HCT116 (cell line): ENCODE results near the gene KRAS. TPM values are rescaled to one million over a fixed set of nuclear protein-coding genes. Genes with fewer than 3 reads are reported as not detected.

Experiments used
- ATAC-seq: fragments of 200-7000 bp; cut with Tn5 transposase; 2 replicates; pipeline ENCODE4 v1.9.1; 2020; ENCODE audit warnings: mild to moderate bottlenecking, moderate library complexity
- BruUV-seq: library from RNA; stranded (reverse); fragments of 400-500 nt; replicated peaks from 2 replicates; lab custom pipeline; 2021; lab: Mats Ljungman, UMichigan
- CTCF ChIA-PET: fragments of 300-600 bp; sonication (Branson Sonifier 250); formaldehyde crosslinking; loops from one replicate; lab custom pipeline; 2021; ENCODE audit warnings: antibody characterized with exemption; lab: Charles Lee
- POLR2A ChIA-PET: fragments of 300-600, 350-600 bp; sonication (Branson Sonifier 250); formaldehyde crosslinking; loops from one replicate; lab custom pipeline; 2021; ENCODE audit warnings: antibody characterized with exemption; lab: Charles Lee
- RAD21 ChIA-PET, 2 experiments: fragments of 300-600 bp; sonication (Branson Sonifier 250); formaldehyde crosslinking; loops; one replicate each; lab custom pipeline; 2023; ENCODE audit warnings: low total read pairs in 2 of 2; ENCODE audit not compliant: uncharacterized antibody in 2 of 2, unreplicated experiment in 2 of 2, low non-redundant PET in 1 of 2; lab: Charles Lee
- DNase-seq: peaks from one replicate; pipeline ENCODE4 v3.0.0-alpha.2; 2010; ENCODE audit warnings: low read depth, low spot score
- H2AFZ ChIP-seq: fragments of 200-600 bp; shearing (Covaris generic), sonication (generic); 2 replicates; pipeline ENCODE4 v1.6.1; 2017; ENCODE audit warnings: low read depth, mixed run types, mixed read lengths, antibody characterized with exemption, low read length; ENCODE audit not compliant: poor library complexity, severe bottlenecking
- H3K27ac ChIP-seq: 2 replicates; pipeline ENCODE4 v1.5.1; 2012; ENCODE audit warnings: low read depth, low read length
- H3K27me3 ChIP-seq: fragments of 200-600 bp; sonication (generic); 2 replicates; pipeline ENCODE4 v1.6.1; 2016; ENCODE audit warnings: mixed run types, low read length, mixed read lengths; ENCODE audit not compliant: insufficient read depth
- H3K36me3 ChIP-seq, 2 experiments: fragments of 200-500 bp in 1 of 2; fragments of 200-600 bp in 1 of 2; sonication (Bioruptor generic) in 1 of 2; sonication (generic) in 1 of 2; 2 replicates each; pipeline versions ENCODE4 v1.5.1 to v1.6.1; 2014 to 2016; ENCODE audit warnings: low read length in 2 of 2, inconsistent platforms in 1 of 2, mixed read lengths in 1 of 2, mixed run types in 1 of 2; ENCODE audit not compliant: insufficient read depth in 2 of 2, control insufficient read depth in 1 of 2
- H3K4me1 ChIP-seq, 2 experiments: fragments of 200-600 bp in 1 of 2; sonication (generic) in 1 of 2; 2 replicates each; pipeline versions ENCODE4 v1.5.1 to v1.6.1; 2012 to 2017; ENCODE audit warnings: low read length in 2 of 2, inconsistent platforms in 1 of 2, mild to moderate bottlenecking in 1 of 2, mixed read lengths in 1 of 2, mixed run types in 1 of 2, moderate library complexity in 1 of 2; ENCODE audit not compliant: insufficient read depth in 2 of 2, control insufficient read depth in 1 of 2
- H3K4me2 ChIP-seq: fragments of 200-600 bp; sonication (generic); 2 replicates; pipeline ENCODE4 v1.6.1; 2017; ENCODE audit warnings: mixed run types, low read length, mixed read lengths
- H3K4me3 ChIP-seq, 2 experiments: fragments of 200-600 bp in 1 of 2; sonication (generic) in 1 of 2; replicated peaks in 1 of 2; 2 replicates each; pipeline ENCODE4 v1.5.1; 2011 to 2016; ENCODE audit warnings: low read length in 2 of 2, control low read depth in 1 of 2, low read depth in 1 of 2, mild to moderate bottlenecking in 1 of 2, mixed read lengths in 1 of 2, mixed run types in 1 of 2
- H3K79me2 ChIP-seq: fragments of 200-600 bp; sonication (generic); 2 replicates; pipeline ENCODE4 v1.6.1; 2017; ENCODE audit warnings: mild to moderate bottlenecking, mixed run types, low read length, moderate library complexity, mixed read lengths; ENCODE audit not compliant: insufficient read depth
- H3K9ac ChIP-seq: fragments of 200-600 bp; sonication (generic); 2 replicates; pipeline ENCODE4 v1.6.1; 2016; ENCODE audit warnings: low read length, mixed read lengths
- H3K9me2 ChIP-seq: fragments of 200-600 bp; sonication (generic), shearing (Covaris generic); 2 replicates; pipeline ENCODE4 v1.6.1; 2017; ENCODE audit warnings: mixed run types, mild to moderate bottlenecking, moderate library complexity; ENCODE audit not compliant: insufficient read depth
- H3K9me3 ChIP-seq, 2 experiments: fragments of 200-500 bp in 1 of 2; fragments of 200-600 bp in 1 of 2; sonication (Bioruptor generic) in 1 of 2; sonication (generic) in 1 of 2; 2 replicates each; pipeline ENCODE4 v1.6.1; 2014 to 2017; ENCODE audit warnings: low read length in 2 of 2, mixed read lengths in 2 of 2, inconsistent platforms in 1 of 2, low read depth in 1 of 2, mild to moderate bottlenecking in 1 of 2, mixed run types in 1 of 2, moderate library complexity in 1 of 2; ENCODE audit not compliant: control insufficient read depth in 1 of 2, insufficient read depth in 1 of 2
- H4K20me1 ChIP-seq: fragments of 200-600 bp; sonication (generic), shearing (Covaris generic); 2 replicates; pipeline ENCODE4 v1.6.1; 2017; ENCODE audit warnings: mixed run types, mild to moderate bottlenecking, moderate library complexity; ENCODE audit not compliant: insufficient read depth
- ATF3 ChIP-seq: IDR thresholded peaks from 2 replicates; pipeline ENCODE4 v1.6.1; 2012
- CBX3 ChIP-seq: IDR thresholded peaks from 2 replicates; pipeline ENCODE4 v1.6.1; 2012; ENCODE audit warnings: low read depth
- CEBPB ChIP-seq: IDR thresholded peaks from 2 replicates; pipeline ENCODE4 v1.6.1; 2012; ENCODE audit warnings: low read depth
- CTCF ChIP-seq, 3 experiments: fragments of 200-600 bp in 1 of 3; sonication (generic) in 1 of 3; IDR thresholded peaks in 2 of 3; conservative IDR thresholded peaks in 1 of 3; 2 replicates each; pipeline ENCODE4 v1.5.1; 2012 to 2017; ENCODE audit warnings: low read depth in 2 of 3, low read length in 2 of 3, antibody characterized with exemption in 1 of 3, borderline replicate concordance in 1 of 3, control low read depth in 1 of 3, mild to moderate bottlenecking in 1 of 3, mixed read lengths in 1 of 3, mixed run types in 1 of 3, moderate library complexity in 1 of 3; ENCODE audit not compliant: insufficient read depth in 1 of 3
- EGR1 ChIP-seq: IDR thresholded peaks from 2 replicates; pipeline ENCODE4 v1.6.1; 2012; ENCODE audit warnings: low read depth
- EZH2 ChIP-seq: fragments of 200-600 bp; sonication (generic); IDR thresholded peaks from 2 replicates; pipeline ENCODE4 v1.6.1; 2017; ENCODE audit warnings: antibody characterized with exemption, mixed run types
- POLR2A ChIP-seq: IDR thresholded peaks from 2 replicates; pipeline ENCODE4 v1.7.0; 2011; ENCODE audit warnings: borderline replicate concordance; ENCODE audit not compliant: insufficient read depth, insufficient read length; ENCODE audit errors: extremely low read depth
- POLR2AphosphoS5 ChIP-seq: IDR thresholded peaks from 2 replicates; pipeline ENCODE4 v1.6.1; 2011; ENCODE audit warnings: mild to moderate bottlenecking, low read depth, low read length, moderate library complexity
- RAD21 ChIP-seq: IDR thresholded peaks from 2 replicates; pipeline ENCODE4 v1.6.1; 2012; ENCODE audit warnings: low read depth, mild to moderate bottlenecking
- REST ChIP-seq: IDR thresholded peaks from 2 replicates; pipeline ENCODE4 v1.6.1; 2012; ENCODE audit warnings: low read depth
- SIN3A ChIP-seq: IDR thresholded peaks from 2 replicates; pipeline ENCODE4 v1.6.1; 2012; ENCODE audit warnings: low read depth
- TCF7L2 ChIP-seq: IDR thresholded peaks from 2 replicates; pipeline ENCODE4 v1.7.0; 2011; ENCODE audit warnings: borderline replicate concordance, inconsistent platforms; ENCODE audit not compliant: insufficient read depth, insufficient read length; ENCODE audit errors: extremely low read depth
- YY1 ChIP-seq: IDR thresholded peaks from 2 replicates; pipeline ENCODE4 v1.6.1; 2011; ENCODE audit warnings: low read length, low read depth, moderate library complexity, mild to moderate bottlenecking; ENCODE audit not compliant: insufficient replicate concordance; ENCODE audit errors: extremely low read depth
- ZBTB33 ChIP-seq: IDR thresholded peaks from 2 replicates; pipeline ENCODE4 v1.6.1; 2011; ENCODE audit warnings: mild to moderate bottlenecking, low read length, moderate library complexity; ENCODE audit not compliant: insufficient replicate concordance; ENCODE audit errors: extremely low read depth
- ZNF274 ChIP-seq: fragments of 200-500 bp; sonication (Bioruptor generic); IDR thresholded peaks from 2 replicates; pipeline ENCODE4 v1.6.1; 2014; ENCODE audit warnings: mild to moderate bottlenecking, low read depth, low read length, inconsistent platforms
- intact Hi-C: fragments of 100-400 bp; cut with micrococcal nuclease; formaldehyde crosslinking; loops from 2 replicates; pipeline ENCODE4 v1.10.0; 2022
- total RNA-seq: library from RNA; stranded (reverse); gene quantifications from one replicate; pipeline ENCODE4 v1.2.1, GENCODE V29; 2021; ENCODE audit not compliant: unreplicated experiment

The KRAS gene
- total RNA-seq, 1 experiment from 2014 or later: 37.5 TPM

- CTCF ChIA-PET: no interaction called here
- POLR2A ChIA-PET: no interaction called here
These were observed 3.6 kb upstream of the KRAS start for GRCh38 chr12:25254271-25254880.

More at GRCh38 chr12:25254271-25254880, 3.6 kb upstream of the KRAS start:
- peaks cover 0 to 15% of the 10 kb centered on the region in 2 experiments; a peak in 3 of 4 replicates for H3K4me1 ChIP-seq
- no peaks in the 10 kb centered on the region for H4K20me1 ChIP-seq
- H3K36me3 ChIP-seq: no peaks in the 10 kb centered on the region
- intact Hi-C loops: no loop called here
- H3K9me3 ChIP-seq: no peaks in the 10 kb centered on the region
- BruUV-seq: no TSS peak
- H3K27ac ChIP-seq: no peak overlapping the region
- H3K4me2 ChIP-seq: no peak overlapping the region
- H3K27me3 ChIP-seq: no peaks in the 10 kb centered on the region
- peaks cover 9% of the 10 kb centered on the region for H3K79me2 ChIP-seq
- no peaks in the 10 kb centered on the region for H3K9me2 ChIP-seq
- RAD21 ChIA-PET: no interaction called here
- ATAC-seq (no peak), DNase-seq (no peak)
- no peak overlapping the region for H3K9ac ChIP-seq
- no peak overlapping the region for H3K4me3 ChIP-seq
- no peak overlapping the region for H2AFZ ChIP-seq
- TF ChIP-seq ATF3 (no peak), SIN3A (no peak), ZNF274 (no peak), POLR2AphosphoS5 (no peak), CBX3 (no peak), REST (no peak), EZH2 (no peak), RAD21 (no peak), CTCF (IDR thresholded peaks at IDR 0.05 in 2 of 3, conservative IDR thresholded peaks at IDR 0.05 in 1 of 3; ENCODE audit: borderline replicate concordance in 1 of 3, insufficient read depth in 1 of 3, low read depth in 2 of 3, low read length in 2 of 3) (no peak), ZBTB33 (no peak), POLR2A (no peak), CEBPB (no peak), TCF7L2 (no peak), YY1 (no peak), EGR1 (no peak)
- TF ChIP-seq, all 23 proteins: peak for 0
